AG08396 (cell line): ENCODE measurements around the gene SLC29A2.

Experiments
- DNase-seq: peaks from one replicate; pipeline ENCODE4 v3.0.0; 2012; ENCODE audit warnings: low spot score, mixed read lengths

The SLC29A2 gene

GRCh38 chr11:66317723-66318599, 53.6 kb downstream of the SLC29A2 start:
- DNase-seq = no peak

DNA sequence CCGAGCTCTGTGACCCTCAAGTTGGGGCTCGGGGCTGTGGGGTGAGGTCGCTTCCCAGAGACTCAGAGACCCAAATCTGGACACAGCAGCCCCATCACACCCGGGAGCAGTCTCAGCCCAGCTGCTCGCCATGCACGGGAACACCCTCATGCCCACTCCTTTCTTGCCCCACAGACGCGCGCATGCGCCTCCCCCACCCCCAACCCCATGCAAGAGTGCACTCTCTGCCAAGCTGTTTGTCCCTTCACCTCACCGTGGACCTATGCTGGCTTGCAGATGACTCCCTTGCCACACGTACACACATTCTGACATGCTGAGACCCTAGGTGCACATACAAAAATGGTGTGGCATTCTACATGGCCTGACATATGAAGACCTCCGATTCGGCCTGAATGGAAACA, 54.2 kb downstream of the SLC29A2 start:
- peak; percentile 72 for DNase-seq

DNA sequence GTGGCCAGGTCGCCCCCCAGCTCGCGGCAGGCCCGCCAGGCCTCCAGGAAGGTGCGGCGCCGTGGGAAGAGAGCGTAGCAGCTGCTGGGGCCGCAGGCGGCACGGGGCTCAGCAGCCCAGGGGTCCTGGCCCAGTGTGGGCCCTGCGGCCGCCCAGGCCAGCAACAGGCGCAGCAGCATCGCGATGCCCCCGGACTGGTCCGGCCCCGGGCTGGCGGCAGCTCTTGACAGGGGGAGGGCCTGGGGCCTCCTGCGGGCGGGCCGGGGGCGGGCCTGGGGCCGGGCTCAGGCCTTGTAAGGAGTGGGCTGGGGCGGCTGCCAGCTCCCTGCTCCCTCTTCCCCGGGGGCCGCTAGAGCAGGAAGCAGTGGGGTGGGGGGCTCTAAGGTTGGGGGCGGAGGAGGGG, 54.7 kb downstream of the SLC29A2 start, which contains the start of gene CD248:
Gene CD248 (minus strand): TSS at position 196 of the 403 bp plus-strand sequence. CDS start 17 bp downstream, at position 179.
- DNase-seq = peak; percentile 76

DNA sequence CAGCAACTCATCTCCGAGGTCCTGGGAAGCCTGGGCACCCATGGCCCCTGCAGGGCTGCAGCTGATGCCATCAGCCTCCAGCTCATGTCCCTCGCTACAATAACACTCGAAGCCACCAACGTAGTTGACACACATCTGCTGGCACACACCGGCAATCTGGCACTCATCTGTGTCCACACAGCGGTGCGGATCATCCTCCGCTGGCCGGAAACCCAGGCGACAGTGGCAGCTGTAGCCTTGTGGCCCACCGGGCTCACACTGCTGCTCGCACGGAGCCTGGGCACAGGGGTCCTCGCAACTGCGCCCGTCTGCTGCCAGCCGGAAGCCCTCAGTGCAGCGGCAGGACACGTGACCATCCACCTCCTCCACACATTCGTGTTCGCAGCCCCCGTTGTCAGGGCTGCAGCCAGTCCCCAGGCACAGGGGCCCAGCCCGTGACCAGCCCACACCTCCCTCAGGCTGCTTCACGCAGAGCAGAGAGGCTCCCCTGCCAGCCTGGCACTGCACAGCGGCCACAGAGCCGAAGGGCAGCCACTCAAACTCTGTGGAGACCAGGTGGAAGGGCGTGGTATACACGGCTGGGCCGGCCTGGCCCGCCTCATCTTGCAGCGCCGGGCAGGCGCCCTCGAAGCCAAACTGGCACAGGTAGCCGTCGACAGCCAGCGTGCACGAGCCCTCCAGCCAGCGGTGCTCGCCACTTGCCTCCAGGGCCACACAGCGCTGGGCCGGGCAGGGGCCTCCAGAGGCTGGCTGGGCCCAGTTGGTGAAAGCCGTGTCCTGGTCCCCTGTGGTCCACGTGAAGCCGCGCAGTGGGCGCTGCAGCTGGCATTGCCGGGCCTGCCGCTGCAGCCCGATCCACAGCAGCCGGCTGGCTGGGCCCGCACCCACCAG, 55.4 kb downstream of the SLC29A2 start:
- DNase-seq = no peak

DNA sequence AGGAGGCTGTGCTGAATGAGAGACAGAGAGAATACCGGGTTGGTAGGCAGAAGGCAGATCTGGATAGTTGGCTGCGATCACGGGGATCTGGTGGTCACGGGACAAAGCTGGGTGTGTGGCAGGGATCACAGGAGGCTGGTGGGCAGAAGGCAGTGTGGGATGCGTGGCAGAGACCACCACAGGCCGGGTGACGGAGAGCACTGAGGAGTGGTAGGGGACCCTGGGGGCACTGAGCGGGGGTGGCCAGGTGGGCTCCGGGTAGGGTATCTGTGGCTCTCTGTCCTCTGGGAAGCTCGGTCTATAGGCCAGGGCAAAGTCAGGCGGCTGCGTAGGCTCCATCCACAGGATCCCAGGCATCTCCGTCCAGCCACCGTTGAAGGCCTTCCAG, 56.1 kb downstream of the SLC29A2 start:
- DNase-seq = no peak

DNA sequence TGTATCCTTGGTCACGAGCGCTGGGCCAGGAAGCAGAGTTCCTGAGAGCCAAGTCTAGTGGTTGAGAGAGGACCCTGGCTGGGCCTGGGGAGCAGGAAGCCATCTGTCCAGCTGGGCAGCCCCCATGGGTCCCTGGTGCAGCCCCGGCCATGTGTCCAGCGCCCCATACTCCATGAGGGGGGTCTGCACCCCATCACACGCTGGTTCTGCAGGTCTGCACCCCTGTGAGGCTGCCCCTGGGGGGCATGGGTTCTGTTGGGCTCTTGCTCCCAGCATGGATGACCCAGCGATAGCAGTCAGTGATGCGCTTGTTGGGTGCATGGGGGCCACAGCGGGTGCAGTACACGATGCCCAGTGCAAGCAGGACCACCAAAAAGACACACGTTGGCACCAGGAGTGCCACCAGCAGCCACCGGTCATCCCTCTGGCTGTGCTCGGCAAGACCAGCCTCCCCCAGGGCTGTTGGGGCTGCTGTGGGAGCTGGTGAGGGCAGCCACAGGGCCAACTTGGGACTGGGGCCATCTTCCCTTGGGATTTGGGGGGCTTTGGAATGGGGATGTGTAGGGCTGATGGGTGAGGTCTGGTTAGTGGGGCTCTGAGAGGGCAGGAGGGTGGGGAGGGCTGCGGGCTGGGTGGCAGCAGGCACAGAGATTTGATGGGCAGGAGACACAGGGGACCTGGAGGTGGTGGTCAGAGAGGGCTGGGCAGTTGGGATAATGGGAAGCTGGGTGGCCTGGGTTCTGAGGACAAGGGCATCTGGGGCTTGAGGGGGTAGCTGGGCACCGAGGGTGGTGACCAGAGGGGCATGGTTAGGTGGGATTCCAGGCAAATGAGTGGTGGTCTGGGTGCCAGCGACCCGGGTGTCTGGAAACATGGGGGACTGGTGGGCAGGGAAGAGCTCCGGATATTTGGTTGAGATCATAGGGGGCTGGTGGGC, 56.7 kb downstream of the SLC29A2 start:
- no peak for DNase-seq

DNA sequence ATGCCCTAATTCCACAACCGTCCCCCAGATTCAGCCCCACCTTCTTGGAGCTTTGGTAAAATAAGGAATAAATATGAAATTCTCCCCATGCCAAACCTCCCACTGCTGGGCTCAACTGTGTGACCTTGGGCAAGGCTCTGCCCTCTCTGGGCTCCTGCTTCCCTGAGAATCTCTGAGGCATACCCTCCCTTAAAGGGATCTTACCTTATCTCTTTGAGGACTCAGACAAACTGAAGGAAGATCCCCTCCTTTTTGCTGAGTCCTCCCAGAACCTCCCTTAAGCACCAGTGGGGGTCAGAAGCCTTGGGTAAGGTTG, 57.4 kb downstream of the SLC29A2 start:
- no peak for DNase-seq

DNA sequence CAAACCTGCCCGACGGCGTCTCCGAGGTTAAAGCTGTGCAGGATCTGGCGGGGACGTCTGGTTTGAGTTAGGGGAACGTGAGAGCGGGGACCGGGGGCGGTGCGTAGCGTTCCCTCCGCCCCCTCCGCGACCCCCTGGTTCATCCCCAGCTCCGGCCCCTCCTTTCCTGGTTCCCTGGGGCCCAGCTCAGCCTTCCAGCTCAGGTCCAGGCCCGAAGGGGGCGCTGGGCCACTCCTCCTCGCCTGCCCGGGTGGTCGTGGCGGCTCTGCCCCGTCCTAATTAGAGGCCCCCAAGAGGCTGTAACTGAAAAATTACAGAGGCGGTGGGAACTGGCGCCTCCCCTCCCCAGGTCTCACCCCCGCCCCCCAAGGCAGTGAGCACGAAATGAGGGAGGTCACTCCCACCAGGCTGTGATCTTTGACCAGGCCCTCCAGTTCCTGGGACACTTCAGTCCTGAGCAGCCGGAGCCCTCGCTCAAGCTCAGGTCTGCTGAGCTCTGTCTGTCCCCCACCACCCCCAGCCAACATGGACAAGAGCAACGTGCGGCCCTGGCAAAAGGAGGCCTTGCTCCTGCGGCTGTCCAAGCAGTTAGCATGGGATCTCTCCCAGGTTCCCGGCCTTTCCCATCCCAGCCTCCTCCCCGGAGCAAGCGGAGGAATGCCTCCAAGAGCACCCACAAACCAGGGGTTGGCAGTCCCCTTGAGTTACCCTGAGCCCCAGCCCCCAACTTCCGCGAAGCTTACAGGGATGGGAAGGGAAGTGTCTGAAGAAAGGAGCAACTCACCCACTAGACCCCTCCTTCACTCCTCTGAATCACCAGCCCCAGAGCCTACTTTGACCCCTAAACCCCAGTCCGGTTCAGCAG, 58.0 kb downstream of the SLC29A2 start:
- DNase-seq = no peak

DNA sequence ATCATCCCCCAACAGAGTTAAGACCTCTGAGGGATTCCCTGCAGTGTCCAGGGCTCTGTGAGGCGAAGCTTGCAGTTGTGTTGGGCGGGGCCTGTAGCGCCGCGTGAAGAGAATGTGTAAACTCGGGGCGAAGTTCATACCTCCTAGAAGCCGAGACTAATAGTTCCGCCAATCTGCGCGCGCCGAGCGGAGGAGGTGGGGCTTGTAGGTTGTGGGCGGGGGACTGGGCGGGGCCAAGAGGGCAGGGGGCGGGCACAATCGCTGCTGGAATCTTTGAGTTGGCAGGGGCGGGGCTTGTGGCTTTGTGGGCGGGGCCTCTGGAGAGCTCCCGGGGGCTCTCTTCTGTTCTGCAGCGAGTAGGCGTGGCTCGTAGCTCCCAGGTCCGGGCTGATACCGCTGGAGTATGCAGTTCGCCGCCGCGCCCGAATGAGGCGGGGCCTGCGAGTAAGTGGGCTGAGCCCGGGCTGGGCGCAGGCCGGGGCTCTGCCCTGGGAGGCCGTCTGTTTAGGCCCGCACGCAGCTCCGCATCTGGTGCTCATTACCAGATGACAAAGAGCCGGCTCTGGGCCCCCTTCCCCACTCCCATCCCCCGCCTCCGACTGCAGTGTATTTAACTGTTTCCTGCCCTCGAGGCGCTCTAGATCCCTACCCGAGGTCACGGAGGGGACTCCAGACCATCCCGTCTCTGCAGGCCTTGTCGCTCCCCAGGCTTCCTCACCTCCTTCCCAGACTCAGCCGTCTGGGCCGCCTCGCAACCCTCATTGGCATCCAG, 58.8 kb downstream of the SLC29A2 start:
- DNase-seq = peak; percentile 98
